PC-3 (cell line): ENCODE results near the gene SLC7A7. TPM values are rescaled to one million over a fixed set of nuclear protein-coding genes. Genes with fewer than 3 reads are reported as not detected.
"Not testable (repeated sequence)": the region's sequence is repeated elsewhere in the genome, so short reads cannot be mapped to it uniquely, and the experiment has no call there.

ENCODE experiments used
- ATAC-seq: fragments of 200-7000 bp; cut with Tn5 transposase; 2 replicates; pipeline ENCODE4 v1.9.1; 2020; ENCODE audit warnings: mild to moderate bottlenecking, moderate library complexity
- BruUV-seq: library from RNA; stranded (reverse); fragments of 400-500 nt; replicated peaks from 2 replicates; lab custom pipeline; 2021; lab: Mats Ljungman, UMichigan
- CTCF ChIA-PET: fragments of 300-600 bp; sonication (Branson Sonifier 250); formaldehyde crosslinking; loops from one replicate; lab custom pipeline; 2022; ENCODE audit warnings: antibody characterized with exemption; lab: Charles Lee
- POLR2A ChIA-PET: fragments of 300-600 bp; sonication (Branson Sonifier 250); formaldehyde crosslinking; loops from one replicate; lab custom pipeline; 2022; ENCODE audit warnings: antibody characterized with exemption; ENCODE audit not compliant: unreplicated experiment; lab: Charles Lee
- DNase-seq: peaks from one replicate; pipeline ENCODE4 v3.0.0-alpha.2; 2015
- H2AFZ ChIP-seq: fragments of 300-600 bp; sonication (generic); 2 replicates; pipeline ENCODE4 v1.6.0; 2016; ENCODE audit warnings: antibody characterized with exemption, low read length
- H3F3A ChIP-seq: fragments of 300-600 bp; sonication (generic); one replicate; pipeline ENCODE4 v1.6.0; 2017; ENCODE audit warnings: antibody characterized with exemption, low read length, control low read depth, mild to moderate bottlenecking; ENCODE audit not compliant: unreplicated experiment
- H3K27ac ChIP-seq: fragments of 300-600 bp; sonication (generic); 2 replicates; pipeline ENCODE4 v1.5.1; 2016; ENCODE audit warnings: mild to moderate bottlenecking, low read length
- H3K27me3 ChIP-seq: fragments of 300-600 bp; sonication (generic); 2 replicates; pipeline ENCODE4 v1.6.1; 2016; ENCODE audit warnings: low read length, mixed read lengths
- H3K36me3 ChIP-seq: fragments of 300-600 bp; sonication (generic); 2 replicates; pipeline ENCODE4 v1.6.1; 2016; ENCODE audit warnings: low read depth, mixed run types, low read length, mixed read lengths
- H3K4me1 ChIP-seq: fragments of 300-600 bp; sonication (generic); 2 replicates; pipeline ENCODE4 v1.5.1; 2016; ENCODE audit warnings: low read length; ENCODE audit not compliant: insufficient read depth
- H3K4me2 ChIP-seq: fragments of 300-600 bp; sonication (generic); 2 replicates; pipeline ENCODE4 v1.6.0; 2016; ENCODE audit warnings: low read length
- H3K4me3 ChIP-seq: fragments of 300-600 bp; sonication (generic); 2 replicates; pipeline ENCODE4 v1.5.1; 2016; ENCODE audit warnings: mild to moderate bottlenecking, low read length, mixed read lengths
- H3K79me2 ChIP-seq: fragments of 300-600 bp; sonication (generic); 2 replicates; pipeline ENCODE4 v1.6.1; 2017; ENCODE audit warnings: low read length, mixed read lengths
- H3K9ac ChIP-seq: fragments of 300-600 bp; sonication (generic); 2 replicates; pipeline ENCODE4 v1.6.0; 2016; ENCODE audit warnings: mild to moderate bottlenecking, low read length
- H3K9me2 ChIP-seq: fragments of 300-600 bp; sonication (generic); replicated peaks from 2 replicates; pipeline ENCODE4 v1.6.1; 2016; ENCODE audit warnings: mixed run types, low read length, mixed read lengths
- H3K9me3 ChIP-seq: fragments of 300-600 bp; sonication (generic); 2 replicates; pipeline ENCODE4 v1.6.1; 2016; ENCODE audit warnings: low read length, mixed read lengths
- H4K20me1 ChIP-seq: fragments of 300-600 bp; sonication (generic); 2 replicates; pipeline ENCODE4 v1.6.1; 2016; ENCODE audit warnings: low read length, mixed read lengths
- EZH2 ChIP-seq: fragments of 300-600 bp; sonication (generic); IDR thresholded peaks from one replicate; pipeline ENCODE4 v1.6.1; 2017; ENCODE audit warnings: antibody characterized with exemption, mild to moderate bottlenecking, low read length; ENCODE audit not compliant: unreplicated experiment
- EZH2phosphoT487 ChIP-seq: fragments of 300-600 bp; sonication (generic); IDR thresholded peaks from 2 replicates; pipeline ENCODE4 v1.6.1; 2018; ENCODE audit warnings: mild to moderate bottlenecking, antibody characterized with exemption, low read length, borderline replicate concordance
- intact Hi-C: fragments of 100-400 bp; cut with micrococcal nuclease; formaldehyde crosslinking; loops from 2 replicates; pipeline ENCODE4 v1.9.0; 2023
- total RNA-seq: library from RNA; depleted of rRNA; stranded (reverse); fragments of >200 nt; gene quantifications from 2 replicates; pipeline ENCODE4 v1.2.3, GENCODE V29; 2014
- TF ChIP-seq, protein P1 (sequence below): fragments of 300-600 bp; sonication (generic); conservative IDR thresholded peaks from 2 replicates; pipeline ENCODE4 v1.5.1; 2017; ENCODE audit warnings: antibody characterized with exemption, low read depth, mild to moderate bottlenecking, low read length

The SLC7A7 gene
- total RNA-seq, 1 experiment from 2014 or later: not detected

DNA sequence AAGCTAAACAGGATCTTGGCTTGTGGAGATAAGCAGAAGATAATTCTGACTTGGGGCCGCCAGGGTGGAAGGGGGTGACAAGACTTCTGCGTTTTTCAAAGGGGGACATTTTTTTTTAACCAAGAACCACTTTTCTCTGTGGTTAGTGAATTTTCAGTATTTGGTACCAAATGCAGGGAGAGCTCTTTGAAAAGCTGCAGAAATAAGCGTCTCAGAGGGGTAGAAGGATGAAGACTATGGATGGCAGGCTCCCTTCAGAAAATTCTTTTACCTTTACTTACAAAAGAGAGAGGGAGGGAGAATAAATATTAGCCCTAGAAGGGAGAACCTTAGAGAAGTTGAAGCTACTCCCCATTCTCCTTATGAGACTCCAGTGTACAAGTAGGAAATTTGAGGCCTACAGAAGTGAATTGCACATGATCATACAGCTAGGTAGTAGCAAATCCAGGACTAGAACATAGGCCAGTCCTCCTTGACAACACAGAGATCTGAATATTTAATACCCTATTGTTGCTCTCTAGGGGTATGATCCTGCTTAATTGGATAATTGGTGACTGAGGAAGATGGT lies 15.3 kb upstream of the SLC7A7 start:
- ATAC-seq: no peak
- intact Hi-C loops: no loop called here
- Histone ChIP-seq H2AFZ (peak overlapping the region; percentile 89), H4K20me1 (no peaks in the 10 kb centered on the region), H3F3A (peaks cover 6% of the 10 kb centered on the region), H3K9me3 (no peaks in the 10 kb centered on the region), H3K79me2 (peaks cover 22% of the 10 kb centered on the region), H3K36me3 (peaks cover 10% of the 10 kb centered on the region; the same call in 1 of the 2 replicates), H3K9ac (peak overlapping the region; percentile 92), H3K4me1 (peaks cover 14% of the 10 kb centered on the region; the same call in 1 of the 2 replicates), H3K27me3 (no peaks in the 10 kb centered on the region), H3K27ac (no peak overlapping the region), H3K4me3 (peak overlapping the region; percentile 96), H3K9me2 (no peaks in the 10 kb centered on the region), H3K4me2 (peak overlapping the region; percentile 92)
- BruUV-seq: no TSS peak
- TF ChIP-seq EZH2phosphoT487 (no peak), EZH2 (no peak)
- TF ChIP-seq, protein P1, sequence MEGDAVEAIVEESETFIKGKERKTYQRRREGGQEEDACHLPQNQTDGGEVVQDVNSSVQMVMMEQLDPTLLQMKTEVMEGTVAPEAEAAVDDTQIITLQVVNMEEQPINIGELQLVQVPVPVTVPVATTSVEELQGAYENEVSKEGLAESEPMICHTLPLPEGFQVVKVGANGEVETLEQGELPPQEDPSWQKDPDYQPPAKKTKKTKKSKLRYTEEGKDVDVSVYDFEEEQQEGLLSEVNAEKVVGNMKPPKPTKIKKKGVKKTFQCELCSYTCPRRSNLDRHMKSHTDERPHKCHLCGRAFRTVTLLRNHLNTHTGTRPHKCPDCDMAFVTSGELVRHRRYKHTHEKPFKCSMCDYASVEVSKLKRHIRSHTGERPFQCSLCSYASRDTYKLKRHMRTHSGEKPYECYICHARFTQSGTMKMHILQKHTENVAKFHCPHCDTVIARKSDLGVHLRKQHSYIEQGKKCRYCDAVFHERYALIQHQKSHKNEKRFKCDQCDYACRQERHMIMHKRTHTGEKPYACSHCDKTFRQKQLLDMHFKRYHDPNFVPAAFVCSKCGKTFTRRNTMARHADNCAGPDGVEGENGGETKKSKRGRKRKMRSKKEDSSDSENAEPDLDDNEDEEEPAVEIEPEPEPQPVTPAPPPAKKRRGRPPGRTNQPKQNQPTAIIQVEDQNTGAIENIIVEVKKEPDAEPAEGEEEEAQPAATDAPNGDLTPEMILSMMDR: no peak
- ChIA-PET POLR2A (interaction anchor here (0.7 kb wide), 1 partner anchor 178 kb away, joined by 10 read pairs; no protein-coding TSS in a partner anchor), CTCF (interaction anchor here (0.8 to 0.9 kb wide), 2 partner anchors 22 to 82 kb away, joined by 3 to 4 read pairs; no protein-coding TSS in a partner anchor)
- no peak for DNase-seq

DNA sequence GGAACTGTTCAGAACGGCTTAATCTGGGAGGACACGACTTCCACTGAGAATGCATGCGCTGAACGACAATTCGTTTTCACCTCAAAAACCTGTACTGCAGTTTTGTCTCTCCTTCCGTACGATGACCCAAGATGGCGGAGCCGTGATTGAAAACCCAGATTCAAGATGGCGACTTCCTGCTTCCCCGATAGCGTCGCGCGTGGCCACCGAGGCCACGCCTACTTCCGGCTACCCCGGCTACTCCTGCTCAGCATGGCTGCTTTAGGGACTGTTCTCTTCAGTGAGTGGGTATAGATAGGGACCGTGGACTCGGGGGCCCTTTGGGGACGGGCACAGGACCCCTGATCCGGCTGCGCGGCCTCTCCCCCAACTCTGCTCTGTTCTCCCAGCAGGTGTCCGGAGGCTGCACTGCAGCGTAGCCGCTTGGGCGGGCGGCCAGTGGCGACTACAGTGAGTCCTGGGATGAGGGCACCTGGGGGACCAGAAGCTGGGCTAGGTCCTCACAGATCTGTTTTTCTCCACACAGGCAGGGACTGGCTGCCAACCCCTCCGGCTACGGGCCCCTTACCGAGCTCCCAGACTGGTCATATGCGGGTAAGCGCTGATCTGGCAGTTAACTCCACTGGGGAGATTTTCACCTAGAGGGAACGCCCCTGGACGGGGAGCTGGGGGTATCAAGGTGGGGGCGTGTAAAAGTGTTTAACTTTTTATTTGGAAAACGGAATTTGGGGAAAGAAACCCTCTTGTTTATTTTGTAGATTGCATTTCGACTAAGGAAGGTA lies 14.6 kb upstream of the SLC7A7 start, which contains the start of gene MRPL52:
Gene MRPL52 (plus strand): TSS at position 227 of the 782 bp plus-strand sequence. CDS start 26 bp downstream, at position 253.
- no peaks in the 10 kb centered on the region for H3K27me3 ChIP-seq
- CTCF ChIA-PET: interaction anchor here (0.8 to 0.9 kb wide), 2 partner anchors 23 to 82 kb away, joined by 3 to 4 read pairs; no protein-coding TSS in a partner anchor
- peak within 1 kb of the TSS; percentile 89 for H2AFZ ChIP-seq
- DNase-seq (peak; percentile 92), ATAC-seq (peak; percentile 92)
- H3K9ac ChIP-seq: peak within 1 kb of the TSS; percentile 92
- peak within 1 kb of the TSS; percentile 96 for H3K4me3 ChIP-seq
- H3K4me1 ChIP-seq: peaks cover 17% of the 10 kb centered on the region
- H4K20me1 ChIP-seq: no peaks in the 10 kb centered on the region
- peak within 1 kb of the TSS; percentile 17 for H3K27ac ChIP-seq
- intact Hi-C loops: no loop called here
- no peaks in the 10 kb centered on the region for H3K9me2 ChIP-seq
- BruUV-seq: TSS peak; percentile 69
- H3K4me2 ChIP-seq: peak within 1 kb of the TSS; percentile 92
- peaks cover 2% of the 10 kb centered on the region for H3F3A ChIP-seq
- POLR2A ChIA-PET: interaction anchor here (0.7 kb wide), 1 partner anchor 179 kb away, joined by 10 read pairs; no protein-coding TSS in a partner anchor
- peaks cover 22% of the 10 kb centered on the region for H3K79me2 ChIP-seq
- no peak for TF ChIP-seq EZH2
- no peak for TF ChIP-seq EZH2phosphoT487
- TF ChIP-seq, protein P1: no peak
- H3K36me3 ChIP-seq: peaks cover 10% of the 10 kb centered on the region; the same call in 1 of the 2 replicates
- no peaks in the 10 kb centered on the region for H3K9me3 ChIP-seq

DNA sequence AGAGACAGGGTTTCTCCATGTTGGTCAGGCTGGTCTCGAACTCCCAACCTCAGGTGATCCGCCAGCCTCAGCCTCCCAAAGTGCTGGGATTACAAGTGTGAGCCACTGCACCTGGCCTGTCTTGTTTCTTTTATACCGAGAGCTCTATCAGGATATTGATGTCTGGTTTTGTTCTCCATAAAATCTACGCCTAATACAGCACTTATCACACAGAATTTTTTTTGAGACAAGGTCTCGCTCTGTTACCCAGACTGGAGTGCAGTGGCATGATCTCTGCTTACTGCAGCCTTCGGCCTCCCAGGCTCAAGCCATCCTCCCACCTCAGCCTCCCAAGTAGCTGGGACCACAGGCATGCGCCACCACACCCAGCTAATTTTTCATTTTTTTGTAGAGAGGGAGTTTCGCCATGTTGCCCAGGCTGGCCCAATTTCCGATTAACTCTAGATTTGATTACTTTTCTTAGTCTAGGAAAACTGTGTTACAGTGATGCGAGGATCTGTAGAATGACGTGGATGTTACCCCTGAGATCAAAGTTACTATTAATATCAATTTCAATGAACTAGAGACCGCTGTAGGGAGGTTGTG lies 13.9 kb upstream of the SLC7A7 start:
- Histone ChIP-seq H2AFZ (peak overlapping the region; percentile 89), H3K27ac (peak overlapping the region; percentile 17), H3K4me1 (peaks cover 24% of the 10 kb centered on the region), H3K9ac (peak overlapping the region; percentile 92), H3K4me3 (peak overlapping the region; percentile 96), H3K4me2 (peak overlapping the region; percentile 92), H3K79me2 (peaks cover 22% of the 10 kb centered on the region)
- intact Hi-C loops, H3K36me3 ChIP-seq, H3K9me2 ChIP-seq, H3K9me3 ChIP-seq, ATAC-seq, H3K27me3 ChIP-seq, CTCF ChIA-PET, H4K20me1 ChIP-seq, DNase-seq, H3F3A ChIP-seq: not testable (repeated sequence)
- POLR2A ChIA-PET: interaction anchor here (0.7 kb wide), 1 partner anchor 61 kb away, joined by 3 read pairs; no protein-coding TSS in a partner anchor
- BruUV-seq: TSS peak; percentile 96
